ENCODE results near the gene CCDC192.

DNA sequence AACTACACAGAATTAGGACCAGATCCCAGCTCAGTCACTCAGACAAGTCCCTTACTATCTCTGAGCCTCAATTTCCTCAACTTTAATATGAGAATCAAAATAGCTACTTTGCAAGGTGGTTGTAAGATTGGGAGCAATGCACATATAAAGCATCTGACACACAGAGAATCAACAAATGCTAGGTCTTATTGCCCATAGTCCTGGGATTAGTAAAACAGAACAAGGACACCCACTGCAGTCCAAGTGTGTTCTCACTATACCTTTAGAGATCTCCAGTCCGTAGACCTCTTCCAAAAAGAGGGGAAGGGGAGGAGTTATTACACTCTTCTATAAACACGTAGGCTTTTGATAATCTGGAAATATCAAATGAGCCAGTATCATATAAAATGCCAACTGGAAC, 190.0 kb downstream of the CCDC192 start:
- TF ChIP-seq POLR2A (IDR thresholded peaks at IDR 0.05) = no peak
- TF ChIP-seq, protein P1, sequence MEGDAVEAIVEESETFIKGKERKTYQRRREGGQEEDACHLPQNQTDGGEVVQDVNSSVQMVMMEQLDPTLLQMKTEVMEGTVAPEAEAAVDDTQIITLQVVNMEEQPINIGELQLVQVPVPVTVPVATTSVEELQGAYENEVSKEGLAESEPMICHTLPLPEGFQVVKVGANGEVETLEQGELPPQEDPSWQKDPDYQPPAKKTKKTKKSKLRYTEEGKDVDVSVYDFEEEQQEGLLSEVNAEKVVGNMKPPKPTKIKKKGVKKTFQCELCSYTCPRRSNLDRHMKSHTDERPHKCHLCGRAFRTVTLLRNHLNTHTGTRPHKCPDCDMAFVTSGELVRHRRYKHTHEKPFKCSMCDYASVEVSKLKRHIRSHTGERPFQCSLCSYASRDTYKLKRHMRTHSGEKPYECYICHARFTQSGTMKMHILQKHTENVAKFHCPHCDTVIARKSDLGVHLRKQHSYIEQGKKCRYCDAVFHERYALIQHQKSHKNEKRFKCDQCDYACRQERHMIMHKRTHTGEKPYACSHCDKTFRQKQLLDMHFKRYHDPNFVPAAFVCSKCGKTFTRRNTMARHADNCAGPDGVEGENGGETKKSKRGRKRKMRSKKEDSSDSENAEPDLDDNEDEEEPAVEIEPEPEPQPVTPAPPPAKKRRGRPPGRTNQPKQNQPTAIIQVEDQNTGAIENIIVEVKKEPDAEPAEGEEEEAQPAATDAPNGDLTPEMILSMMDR (IDR thresholded peaks at IDR 0.05) = no peak
